Liver (tissue), 3 donors: ENCODE results near the gene IZUMO1.

Experiments used
- EGR1 ChIP-seq, 2 donors: IDR thresholded peaks; 2 replicates each; pipeline ENCODE4 v1.6.1; 2016 to 2018; ENCODE audit warnings: antibody characterized with exemption in 2 of 2, low read depth in 2 of 2
- JUND ChIP-seq, 2 donors: IDR thresholded peaks; 2 replicates each; pipeline ENCODE4 v1.6.1; 2016; ENCODE audit warnings: antibody characterized with exemption in 2 of 2
- RAD21 ChIP-seq, 2 donors: IDR thresholded peaks; 2 replicates each; pipeline ENCODE4 v1.6.1; 2016; ENCODE audit warnings: antibody characterized with exemption in 2 of 2, mild to moderate bottlenecking in 2 of 2
- TAF1 ChIP-seq: conservative IDR thresholded peaks from 2 replicates; pipeline ENCODE4 v1.6.1; 2016; ENCODE audit warnings: antibody characterized with exemption, mild to moderate bottlenecking
- YY1 ChIP-seq: IDR thresholded peaks from 2 replicates; pipeline ENCODE4 v1.6.1; 2016; ENCODE audit warnings: antibody characterized with exemption, mild to moderate bottlenecking
- TF ChIP-seq, protein P1 (sequence below): fragments of 150-350 bp; IDR thresholded peaks from 2 replicates; pipeline ENCODE4 v1.5.1; 2017; ENCODE audit warnings: improper control_type of control experiment, low read depth, low read length; ENCODE audit not compliant: missing input control
- TF ChIP-seq, protein P2 (sequence below): IDR thresholded peaks from 2 replicates; pipeline ENCODE4 v1.6.1; 2016; ENCODE audit warnings: antibody characterized with exemption, mild to moderate bottlenecking
- TF ChIP-seq, protein P3 (sequence below): IDR thresholded peaks from 2 replicates; pipeline ENCODE4 v1.6.1; 2016; ENCODE audit warnings: antibody characterized with exemption
- donor health status: healthy.
- donor health status: healthy.

DNA sequence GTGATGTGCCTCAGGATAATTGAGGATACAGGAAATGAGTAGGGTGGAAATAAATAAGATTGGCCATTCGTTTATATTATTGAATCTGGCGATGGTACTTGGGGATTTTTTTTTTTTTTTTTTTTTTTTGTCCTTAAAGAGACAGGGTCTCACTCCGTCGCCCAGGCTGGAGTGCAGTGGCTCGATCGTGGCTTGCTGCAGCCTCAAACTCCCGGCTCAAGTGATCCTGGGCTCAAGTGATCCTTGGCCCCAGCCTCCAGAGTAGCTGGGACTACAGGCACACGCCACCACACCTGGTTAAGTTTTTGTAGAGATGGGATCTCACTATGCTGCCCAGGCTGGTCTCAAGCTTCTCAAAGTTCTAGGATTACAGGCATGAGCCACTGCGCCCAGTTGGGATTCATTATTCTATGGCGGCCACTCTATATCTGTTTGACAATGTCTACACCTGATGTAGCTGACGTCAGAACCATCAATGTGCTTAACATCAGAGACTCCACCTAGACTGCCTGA lies 24.5 kb downstream of the IZUMO1 start:
- TF ChIP-seq, protein P1, sequence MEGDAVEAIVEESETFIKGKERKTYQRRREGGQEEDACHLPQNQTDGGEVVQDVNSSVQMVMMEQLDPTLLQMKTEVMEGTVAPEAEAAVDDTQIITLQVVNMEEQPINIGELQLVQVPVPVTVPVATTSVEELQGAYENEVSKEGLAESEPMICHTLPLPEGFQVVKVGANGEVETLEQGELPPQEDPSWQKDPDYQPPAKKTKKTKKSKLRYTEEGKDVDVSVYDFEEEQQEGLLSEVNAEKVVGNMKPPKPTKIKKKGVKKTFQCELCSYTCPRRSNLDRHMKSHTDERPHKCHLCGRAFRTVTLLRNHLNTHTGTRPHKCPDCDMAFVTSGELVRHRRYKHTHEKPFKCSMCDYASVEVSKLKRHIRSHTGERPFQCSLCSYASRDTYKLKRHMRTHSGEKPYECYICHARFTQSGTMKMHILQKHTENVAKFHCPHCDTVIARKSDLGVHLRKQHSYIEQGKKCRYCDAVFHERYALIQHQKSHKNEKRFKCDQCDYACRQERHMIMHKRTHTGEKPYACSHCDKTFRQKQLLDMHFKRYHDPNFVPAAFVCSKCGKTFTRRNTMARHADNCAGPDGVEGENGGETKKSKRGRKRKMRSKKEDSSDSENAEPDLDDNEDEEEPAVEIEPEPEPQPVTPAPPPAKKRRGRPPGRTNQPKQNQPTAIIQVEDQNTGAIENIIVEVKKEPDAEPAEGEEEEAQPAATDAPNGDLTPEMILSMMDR, result no peak
- TF ChIP-seq EGR1 (IDR thresholded peaks at IDR 0.05; ENCODE audit: low read depth in 2 of 2) (no peak), TAF1 (no peak), RAD21 (IDR thresholded peaks at IDR 0.05) (no peak), YY1 (no peak), JUND (IDR thresholded peaks at IDR 0.05) (no peak)
- TF ChIP-seq, protein P2, sequence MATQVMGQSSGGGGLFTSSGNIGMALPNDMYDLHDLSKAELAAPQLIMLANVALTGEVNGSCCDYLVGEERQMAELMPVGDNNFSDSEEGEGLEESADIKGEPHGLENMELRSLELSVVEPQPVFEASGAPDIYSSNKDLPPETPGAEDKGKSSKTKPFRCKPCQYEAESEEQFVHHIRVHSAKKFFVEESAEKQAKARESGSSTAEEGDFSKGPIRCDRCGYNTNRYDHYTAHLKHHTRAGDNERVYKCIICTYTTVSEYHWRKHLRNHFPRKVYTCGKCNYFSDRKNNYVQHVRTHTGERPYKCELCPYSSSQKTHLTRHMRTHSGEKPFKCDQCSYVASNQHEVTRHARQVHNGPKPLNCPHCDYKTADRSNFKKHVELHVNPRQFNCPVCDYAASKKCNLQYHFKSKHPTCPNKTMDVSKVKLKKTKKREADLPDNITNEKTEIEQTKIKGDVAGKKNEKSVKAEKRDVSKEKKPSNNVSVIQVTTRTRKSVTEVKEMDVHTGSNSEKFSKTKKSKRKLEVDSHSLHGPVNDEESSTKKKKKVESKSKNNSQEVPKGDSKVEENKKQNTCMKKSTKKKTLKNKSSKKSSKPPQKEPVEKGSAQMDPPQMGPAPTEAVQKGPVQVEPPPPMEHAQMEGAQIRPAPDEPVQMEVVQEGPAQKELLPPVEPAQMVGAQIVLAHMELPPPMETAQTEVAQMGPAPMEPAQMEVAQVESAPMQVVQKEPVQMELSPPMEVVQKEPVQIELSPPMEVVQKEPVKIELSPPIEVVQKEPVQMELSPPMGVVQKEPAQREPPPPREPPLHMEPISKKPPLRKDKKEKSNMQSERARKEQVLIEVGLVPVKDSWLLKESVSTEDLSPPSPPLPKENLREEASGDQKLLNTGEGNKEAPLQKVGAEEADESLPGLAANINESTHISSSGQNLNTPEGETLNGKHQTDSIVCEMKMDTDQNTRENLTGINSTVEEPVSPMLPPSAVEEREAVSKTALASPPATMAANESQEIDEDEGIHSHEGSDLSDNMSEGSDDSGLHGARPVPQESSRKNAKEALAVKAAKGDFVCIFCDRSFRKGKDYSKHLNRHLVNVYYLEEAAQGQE, result no peak
- TF ChIP-seq, protein P3, sequence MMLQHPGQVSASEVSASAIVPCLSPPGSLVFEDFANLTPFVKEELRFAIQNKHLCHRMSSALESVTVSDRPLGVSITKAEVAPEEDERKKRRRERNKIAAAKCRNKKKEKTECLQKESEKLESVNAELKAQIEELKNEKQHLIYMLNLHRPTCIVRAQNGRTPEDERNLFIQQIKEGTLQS, result no peak
